Fibroblast of villous mesenchyme (primary cell): Measurements from ENCODE around the gene PLA2G4A. TPM values are rescaled to one million over a fixed set of nuclear protein-coding genes. Genes with fewer than 3 reads are reported as not detected.
A peak's percentile ranks its signal among the peaks of the same experiment; 100 is the strongest.

Experiments
- DNase-seq: peaks from one replicate; pipeline ENCODE4 v3.0.0-alpha.2; 2010; ENCODE audit warnings: low read depth
- H3K4me3 ChIP-seq: 2 replicates; pipeline ENCODE4 v1.5.1; 2011; ENCODE audit warnings: low read depth, mild to moderate bottlenecking, low read length
- total RNA-seq: library from RNA; depleted of rRNA; stranded (reverse); fragments of >200 nt; gene quantifications from 2 replicates; pipeline ENCODE4 v1.2.3, GENCODE V29; 2012
- TF ChIP-seq, protein P1 (sequence below): IDR thresholded peaks from 2 replicates; pipeline ENCODE4 v1.5.1; 2012; ENCODE audit warnings: low read depth, mild to moderate bottlenecking, low read length; ENCODE audit not compliant: insufficient read depth

PLA2G4A gene
- total RNA-seq, 1 donor = 12.1 TPM

DNA sequence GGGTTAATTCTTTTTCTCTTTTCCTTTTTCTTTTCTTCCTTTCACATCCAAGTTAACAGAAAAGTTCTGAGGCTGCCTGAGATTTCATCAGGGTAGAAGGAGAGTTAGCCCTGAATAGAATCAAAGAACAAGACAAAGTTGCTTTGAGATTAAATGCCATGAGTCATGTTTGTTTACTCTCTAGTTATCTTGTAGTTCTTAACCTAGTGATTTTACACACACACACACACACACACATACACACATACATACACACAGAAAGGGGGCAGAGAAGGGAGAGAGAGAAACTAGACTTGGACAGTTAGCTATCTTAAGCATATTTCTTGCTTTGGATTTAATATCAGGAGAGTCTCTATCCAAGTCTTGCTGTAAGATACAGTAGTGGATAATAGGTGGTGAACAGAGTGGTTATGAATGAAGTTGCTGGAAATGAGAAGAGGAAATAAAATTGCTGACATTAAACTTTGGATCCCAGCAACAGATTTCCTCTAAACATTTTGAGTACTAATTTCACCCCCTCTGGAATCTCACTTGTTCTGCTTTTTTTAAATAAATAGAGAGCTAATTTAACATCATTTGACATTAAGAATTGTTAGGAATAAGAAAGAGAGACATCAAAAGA lies 19.9 kb downstream of the PLA2G4A start:
- peak; percentile 23 for DNase-seq
- H3K4me3 ChIP-seq = no peak overlapping the region
- TF ChIP-seq, protein P1, sequence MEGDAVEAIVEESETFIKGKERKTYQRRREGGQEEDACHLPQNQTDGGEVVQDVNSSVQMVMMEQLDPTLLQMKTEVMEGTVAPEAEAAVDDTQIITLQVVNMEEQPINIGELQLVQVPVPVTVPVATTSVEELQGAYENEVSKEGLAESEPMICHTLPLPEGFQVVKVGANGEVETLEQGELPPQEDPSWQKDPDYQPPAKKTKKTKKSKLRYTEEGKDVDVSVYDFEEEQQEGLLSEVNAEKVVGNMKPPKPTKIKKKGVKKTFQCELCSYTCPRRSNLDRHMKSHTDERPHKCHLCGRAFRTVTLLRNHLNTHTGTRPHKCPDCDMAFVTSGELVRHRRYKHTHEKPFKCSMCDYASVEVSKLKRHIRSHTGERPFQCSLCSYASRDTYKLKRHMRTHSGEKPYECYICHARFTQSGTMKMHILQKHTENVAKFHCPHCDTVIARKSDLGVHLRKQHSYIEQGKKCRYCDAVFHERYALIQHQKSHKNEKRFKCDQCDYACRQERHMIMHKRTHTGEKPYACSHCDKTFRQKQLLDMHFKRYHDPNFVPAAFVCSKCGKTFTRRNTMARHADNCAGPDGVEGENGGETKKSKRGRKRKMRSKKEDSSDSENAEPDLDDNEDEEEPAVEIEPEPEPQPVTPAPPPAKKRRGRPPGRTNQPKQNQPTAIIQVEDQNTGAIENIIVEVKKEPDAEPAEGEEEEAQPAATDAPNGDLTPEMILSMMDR = no peak

DNA sequence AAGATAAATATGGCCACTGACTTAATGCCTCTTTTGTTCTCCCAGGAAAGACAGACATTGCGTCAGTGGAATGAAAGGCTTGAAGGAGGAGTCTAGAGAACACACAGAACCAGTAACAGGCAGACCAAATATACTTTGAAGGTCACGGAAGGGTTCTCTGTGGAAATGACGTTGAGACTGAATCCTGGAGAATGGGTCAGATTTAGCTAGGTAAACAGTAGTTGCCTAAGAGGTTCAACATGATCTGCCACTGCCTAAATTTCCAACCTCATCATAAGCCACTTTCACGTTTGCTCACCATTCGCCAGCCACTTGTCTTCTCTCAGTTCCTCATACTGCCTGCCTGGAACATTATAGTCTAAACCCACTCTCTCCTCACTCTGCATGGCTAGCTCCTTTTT lies 20.5 kb downstream of the PLA2G4A start:
- TF ChIP-seq, protein P1 = no peak
- no peak for DNase-seq

DNA sequence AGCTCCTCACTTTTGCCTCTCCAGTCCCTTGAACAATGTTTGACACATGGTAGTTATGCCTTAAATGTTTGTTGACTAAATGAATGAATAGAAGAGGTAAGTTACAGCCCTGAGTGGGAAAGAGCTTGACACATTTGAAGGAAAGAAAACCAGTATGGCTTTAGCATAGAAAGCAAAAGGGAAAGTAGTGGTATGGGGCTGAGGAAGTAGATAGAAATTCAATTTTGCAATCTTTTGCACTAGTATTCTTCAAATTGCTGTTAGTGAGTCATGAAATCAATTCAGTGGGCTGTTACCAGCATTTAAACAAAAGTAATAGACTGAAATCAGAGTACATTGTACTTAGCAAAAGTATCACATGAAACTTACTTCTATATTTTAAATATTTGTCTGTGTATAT lies 21.1 kb downstream of the PLA2G4A start:
- no peak for DNase-seq
- no peak overlapping the region for H3K4me3 ChIP-seq
- TF ChIP-seq, protein P1 = no peak

More for the DNA sequence above, 20.5 kb downstream of the PLA2G4A start:
- no peak overlapping the region for H3K4me3 ChIP-seq

DNA sequence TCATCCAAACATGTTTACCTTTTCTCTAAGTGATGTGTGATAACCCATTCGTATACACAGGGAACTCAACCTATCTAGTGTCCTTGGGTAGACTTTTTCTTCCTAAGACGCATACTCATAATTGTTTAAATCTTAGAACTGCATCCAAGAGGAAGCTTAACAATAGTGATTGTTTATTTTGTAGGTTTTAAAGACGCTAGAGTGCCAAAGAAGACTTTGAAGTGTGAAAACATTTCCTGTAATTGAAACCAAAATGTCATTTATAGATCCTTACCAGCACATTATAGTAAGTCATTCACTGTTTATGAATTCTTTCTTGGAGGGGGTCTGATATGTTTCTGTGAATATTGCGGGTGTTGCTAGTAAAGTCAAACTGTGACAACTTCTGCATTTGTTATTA lies 25.4 kb downstream of the PLA2G4A start:
- H3K4me3 ChIP-seq = no peak overlapping the region
- TF ChIP-seq, protein P1 = no peak
- DNase-seq = no peak

DNA sequence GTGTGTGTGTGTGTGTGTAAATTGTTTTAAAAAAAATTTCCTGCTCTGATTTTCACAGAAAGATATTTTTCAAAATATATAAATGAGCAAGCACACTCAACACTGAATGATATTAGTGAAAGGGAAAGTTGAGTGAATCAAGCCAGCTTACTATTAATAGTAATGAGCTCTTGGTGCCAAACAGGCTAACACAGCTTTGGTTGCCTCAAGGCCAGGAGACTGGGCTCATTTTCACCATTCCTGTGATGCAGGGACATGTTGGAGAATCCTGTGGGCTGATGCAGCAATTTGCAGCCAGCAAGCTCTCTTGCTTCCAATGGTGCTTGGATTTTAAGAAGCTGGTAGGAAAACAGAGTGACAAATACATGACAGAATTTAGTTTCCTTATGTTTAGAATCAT lies 30.2 kb downstream of the PLA2G4A start:
- no peak overlapping the region for H3K4me3 ChIP-seq
- TF ChIP-seq, protein P1 = no peak
- no peak for DNase-seq

DNA sequence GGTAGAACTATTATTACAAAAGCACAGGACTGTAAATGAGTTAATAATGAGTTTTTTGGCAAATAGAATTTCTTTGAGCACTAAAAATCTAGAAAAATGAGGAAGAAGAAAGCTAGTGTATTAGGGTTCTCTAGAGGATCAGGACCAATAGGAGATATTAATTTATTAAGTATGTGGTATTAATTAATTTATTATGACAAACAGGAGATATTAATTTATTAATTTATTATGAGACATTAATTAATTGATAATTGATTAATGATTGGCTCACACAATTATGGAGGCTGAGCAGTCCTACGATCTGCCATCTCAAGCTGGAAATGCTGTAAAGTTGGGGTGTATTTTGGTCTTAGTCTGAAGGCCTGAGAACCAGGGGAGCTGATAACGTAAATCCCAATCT lies 31.2 kb downstream of the PLA2G4A start:
- no peak for DNase-seq

DNA sequence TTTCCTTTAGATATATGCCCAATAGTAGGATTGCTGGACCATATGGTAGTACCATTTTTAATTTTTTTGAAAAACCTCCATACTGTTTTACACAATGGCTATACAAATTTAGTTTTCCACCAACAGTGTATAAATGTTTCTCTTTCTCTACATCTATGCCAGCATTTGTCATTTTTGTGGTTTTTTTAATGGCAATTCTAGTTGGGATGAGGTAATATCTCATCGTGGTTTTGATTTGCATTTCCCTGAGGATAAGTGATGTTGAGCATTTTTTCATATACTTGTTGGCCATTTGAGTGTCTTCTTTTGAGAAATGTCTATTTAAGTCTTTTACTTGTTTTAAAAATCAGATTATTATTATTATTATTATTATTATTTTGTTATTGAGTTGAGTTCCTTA lies 35.5 kb downstream of the PLA2G4A start:
- TF ChIP-seq, protein P1 = no peak
- H3K4me3 ChIP-seq = no peak overlapping the region
- peak; percentile 13 for DNase-seq

More for the DNA sequence above, 31.2 kb downstream of the PLA2G4A start:
- TF ChIP-seq, protein P1 = no peak
- H3K4me3 ChIP-seq = no peak overlapping the region
